NAMALWA (cell line): ENCODE measurements around the gene EFHC2.

ENCODE experiments used
- DNase-seq: peaks from one replicate; pipeline ENCODE4 v3.0.0-alpha.2; 2015; ENCODE audit warnings: low spot score

The EFHC2 gene

GRCh38 chrX:44147130-44147529 lies 196.3 kb downstream of the EFHC2 start:
- no peak for DNase-seq

GRCh38 chrX:44144177-44144945 lies 199.1 kb downstream of the EFHC2 start:
- DNase-seq = no peak

GRCh38 chrX:44143061-44143602 lies 200.3 kb downstream of the EFHC2 start:
- DNase-seq = no peak

- DNase-seq = no peak
Measured at GRCh38 chrX:44130189-44130588, 213.3 kb downstream of the EFHC2 start.

GRCh38 chrX:44113337-44113736 lies 230.1 kb downstream of the EFHC2 start:
- DNase-seq = no peak

- no peak for DNase-seq
Measured at GRCh38 chrX:44106864-44107263, 236.6 kb downstream of the EFHC2 start.

GRCh38 chrX:44105228-44105913 lies 238.1 kb downstream of the EFHC2 start:
- no peak for DNase-seq

- no peak for DNase-seq
Measured at GRCh38 chrX:44104699-44105098, 238.8 kb downstream of the EFHC2 start.

GRCh38 chrX:44101281-44101680 lies 242.2 kb downstream of the EFHC2 start:
- DNase-seq = no peak

GRCh38 chrX:44099366-44099765 lies 244.1 kb downstream of the EFHC2 start:
- no peak for DNase-seq
